Liver (tissue), 3 donors: ENCODE results near the gene KCNQ1.

Experiments used
- CTCF ChIP-seq: fragments of 150-350 bp; IDR thresholded peaks from 2 replicates; pipeline ENCODE4 v1.5.1; 2017; ENCODE audit warnings: improper control_type of control experiment, low read depth, low read length; ENCODE audit not compliant: missing input control
- GABPA ChIP-seq, 2 donors: IDR thresholded peaks in 1 of 2; conservative IDR thresholded peaks in 1 of 2; 2 replicates each; pipeline ENCODE4 v1.6.1; 2016; ENCODE audit warnings: antibody characterized with exemption in 2 of 2, mild to moderate bottlenecking in 1 of 2, moderate library complexity in 1 of 2
- JUND ChIP-seq, 2 donors: IDR thresholded peaks; 2 replicates each; pipeline ENCODE4 v1.6.1; 2016; ENCODE audit warnings: antibody characterized with exemption in 2 of 2
- donor health status: healthy.
- donor health status: healthy.

- TF ChIP-seq GABPA (IDR thresholded peaks at IDR 0.05 in 1 of 2, conservative IDR thresholded peaks at IDR 0.05 in 1 of 2) (no peak), CTCF (no peak), JUND (IDR thresholded peaks at IDR 0.05) (no peak)
Measured at GRCh38 chr11:2767801-2768200, 323.0 kb downstream of the KCNQ1 start.
